IMR-90 (cell line): ENCODE measurements around the gene TDRD3. TPM values are rescaled to one million over a fixed set of nuclear protein-coding genes. Genes with fewer than 3 reads are reported as not detected.

Source experiments
- ATAC-seq: fragments of 200-7000 bp; cut with Tn5 transposase; 2 replicates; pipeline ENCODE4 v1.9.1; 2020; ENCODE audit warnings: low read depth, mild to moderate bottlenecking, moderate library complexity
- BruUV-seq: library from RNA; stranded (reverse); fragments of 400-500 nt; replicated peaks from 2 replicates; lab custom pipeline; 2021; lab: Mats Ljungman, UMichigan
- CTCF ChIA-PET: fragments of 300-600 bp; formaldehyde crosslinking; extraction: SDS; loops from one replicate; lab custom pipeline; 2021; ENCODE audit warnings: antibody characterized with exemption; lab: Yijun Ruan, JAX
- POLR2A ChIA-PET: fragments of 300-600 bp; sonication (Branson Sonifier 250); formaldehyde crosslinking; loops from one replicate; lab custom pipeline; 2022; ENCODE audit warnings: antibody characterized with exemption; ENCODE audit not compliant: unreplicated experiment; lab: Charles Lee
- DNase-seq: peaks from one replicate; pipeline ENCODE4 v3.0.0; 2013
- H2AFZ ChIP-seq: replicated peaks from 2 replicates; pipeline ENCODE3; 2013; ENCODE audit warnings: low read length, mild to moderate bottlenecking; ENCODE audit not compliant: poor library complexity
- H2AK5ac ChIP-seq: 2 replicates; pipeline ENCODE4 v1.6.1; 2013; ENCODE audit warnings: low read depth, low read length, inconsistent platforms
- H2AK9ac ChIP-seq: replicated peaks from 2 replicates; pipeline ENCODE3; 2013; ENCODE audit warnings: mild to moderate bottlenecking, low read depth, low read length, moderate library complexity; ENCODE audit not compliant: poor library complexity
- H2BK120ac ChIP-seq: 2 replicates; pipeline ENCODE4 v1.6.1; 2013; ENCODE audit warnings: low read depth, low read length, inconsistent platforms
- H2BK15ac ChIP-seq: 3 replicates; pipeline ENCODE4 v1.6.1; 2013; ENCODE audit warnings: low read depth, low read length, inconsistent platforms
- H2BK20ac ChIP-seq: 2 replicates; pipeline ENCODE4 v1.6.1; 2013; ENCODE audit warnings: low read depth, mild to moderate bottlenecking, inconsistent platforms, low read length, moderate library complexity
- H2BK5ac ChIP-seq: 2 replicates; pipeline ENCODE4 v1.6.1; 2013; ENCODE audit warnings: mild to moderate bottlenecking, low read depth, low read length, inconsistent platforms; ENCODE audit not compliant: poor library complexity, severe bottlenecking
- H3K14ac ChIP-seq: replicated peaks from 2 replicates; pipeline ENCODE4 v1.6.1; 2013; ENCODE audit warnings: low read depth, low read length, inconsistent platforms
- H3K18ac ChIP-seq: 2 replicates; pipeline ENCODE4 v1.6.1; 2013; ENCODE audit warnings: low read depth, low read length, control low read depth
- H3K23ac ChIP-seq: 2 replicates; pipeline ENCODE4 v1.6.1; 2013; ENCODE audit warnings: low read depth, low read length, inconsistent platforms
- H3K27ac ChIP-seq: 2 replicates; pipeline ENCODE4 v1.5.1; 2013; ENCODE audit warnings: mild to moderate bottlenecking, control low read depth, low read length; ENCODE audit not compliant: insufficient read depth
- H3K27me3 ChIP-seq: 2 replicates; pipeline ENCODE4 v1.6.1; 2013; ENCODE audit warnings: low read length; ENCODE audit not compliant: control insufficient read depth, insufficient read depth
- H3K36me3 ChIP-seq: 2 replicates; pipeline ENCODE4 v1.6.1; 2013; ENCODE audit warnings: low read length, mixed read lengths; ENCODE audit not compliant: control insufficient read depth, insufficient read depth
- H3K4ac ChIP-seq: 2 replicates; pipeline ENCODE4 v1.6.1; 2013; ENCODE audit warnings: low read depth, low read length, inconsistent platforms
- H3K4me1 ChIP-seq: 2 replicates; pipeline ENCODE4 v1.6.1; 2013; ENCODE audit warnings: low read length, mixed read lengths; ENCODE audit not compliant: control insufficient read depth, insufficient read depth
- H3K4me2 ChIP-seq: 2 replicates; pipeline ENCODE4 v1.6.1; 2013; ENCODE audit warnings: low read depth, mild to moderate bottlenecking, control low read depth, low read length, moderate library complexity
- H3K4me3 ChIP-seq: 2 replicates; pipeline ENCODE4 v1.5.1; 2013; ENCODE audit warnings: low read depth, mild to moderate bottlenecking, control low read depth, low read length, moderate library complexity; ENCODE audit not compliant: insufficient read depth
- H3K56ac ChIP-seq: 2 replicates; pipeline ENCODE4 v1.6.1; 2013; ENCODE audit warnings: low read length, inconsistent platforms; ENCODE audit not compliant: insufficient read depth; ENCODE audit errors: extremely low read depth
- H3K79me1 ChIP-seq, 2 experiments: 2 replicates each; pipeline ENCODE4 v1.6.1; 2013; ENCODE audit warnings: low read length in 2 of 2, inconsistent platforms in 1 of 2, low read depth in 1 of 2
- H3K9ac ChIP-seq: 2 replicates; pipeline ENCODE4 v1.6.1; 2013; ENCODE audit warnings: low read depth, low read length, control low read depth
- H3K9me1 ChIP-seq: 2 replicates; pipeline ENCODE4 v1.6.1; 2013; ENCODE audit warnings: low read length, inconsistent platforms; ENCODE audit not compliant: insufficient read depth
- H3K9me3 ChIP-seq: 2 replicates; pipeline ENCODE4 v1.6.1; 2013; ENCODE audit warnings: low read length; ENCODE audit not compliant: control insufficient read depth, insufficient read depth
- H4K20me1 ChIP-seq: 2 replicates; pipeline ENCODE4 v1.6.1; 2013; ENCODE audit warnings: low read length, inconsistent platforms; ENCODE audit not compliant: insufficient read depth
- H4K5ac ChIP-seq: 2 replicates; pipeline ENCODE4 v1.6.1; 2013; ENCODE audit warnings: mild to moderate bottlenecking, low read depth, low read length, control low read depth
- H4K8ac ChIP-seq, 2 experiments: 2 replicates each; pipeline ENCODE4 v1.6.1; 2013; ENCODE audit warnings: low read depth in 2 of 2, low read length in 2 of 2, control low read depth in 1 of 2, inconsistent platforms in 1 of 2
- H4K91ac ChIP-seq: 2 replicates; pipeline ENCODE4 v1.6.1; 2013; ENCODE audit warnings: low read depth, low read length, inconsistent platforms; ENCODE audit not compliant: insufficient read depth
- CEBPB ChIP-seq: IDR thresholded peaks from 2 replicates; pipeline ENCODE4 v1.6.1; 2012; ENCODE audit warnings: low read depth, low read length, improper control_type of control experiment
- CHD1 ChIP-seq: IDR thresholded peaks from 2 replicates; pipeline ENCODE4 v1.6.1; 2012; ENCODE audit warnings: low read depth, low read length, improper control_type of control experiment
- MXI1 ChIP-seq: IDR thresholded peaks from 2 replicates; pipeline ENCODE4 v1.6.1; 2012; ENCODE audit warnings: low read depth, mild to moderate bottlenecking, low read length, moderate library complexity, borderline replicate concordance
- NFE2L2 ChIP-seq: fragments of 150-350 bp; IDR thresholded peaks from 2 replicates; pipeline ENCODE4 v1.6.1; 2016; ENCODE audit warnings: low read depth, mild to moderate bottlenecking, low read length
- POLR2A ChIP-seq: IDR thresholded peaks from 2 replicates; pipeline ENCODE4 v1.6.1; 2012; ENCODE audit warnings: mild to moderate bottlenecking, low read depth, low read length
- RAD21 ChIP-seq: IDR thresholded peaks from 2 replicates; pipeline ENCODE4 v1.6.1; 2012; ENCODE audit warnings: low read length, improper control_type of control experiment
- RCOR1 ChIP-seq: IDR thresholded peaks from 2 replicates; pipeline ENCODE4 v1.6.1; 2012; ENCODE audit warnings: mild to moderate bottlenecking, low read length, improper control_type of control experiment; ENCODE audit not compliant: insufficient replicate concordance
- RFX5 ChIP-seq: IDR thresholded peaks from 2 replicates; pipeline ENCODE4 v1.8.0; 2012; ENCODE audit warnings: low read depth, mild to moderate bottlenecking, low read length, moderate library complexity
- WGBS, 2 experiments: methylation state at CpG; one replicate each; pipeline versions ENCODE4 v1.1.5 to v1.1.7; 2013; ENCODE audit warnings: missing lambda C conversion rate in 2 of 2; ENCODE audit not compliant: insufficient read length in 1 of 2; ENCODE audit errors: extremely low coverage in 2 of 2; 5-methylcytosine and 5-hydroxymethylcytosine counted together
- dilution Hi-C: fragments of 300-500 bp; cut with HindIII; formaldehyde crosslinking; loops from one replicate; pipeline ENCODE4 v1.14.3; 2018; ENCODE audit warnings: low sequenced_read_pairs; ENCODE audit not compliant: unreplicated experiment
- in situ Hi-C: fragments of 300-500 bp; cut with MboI; formaldehyde crosslinking; loops from 3 replicates; pipeline ENCODE4 v1.14.3; 2019; ENCODE audit warnings: low sequenced_read_pairs, inconsistent platforms, mixed read lengths
- intact Hi-C: fragments of 100-400 bp; cut with micrococcal nuclease; formaldehyde crosslinking; loops from 2 replicates; pipeline ENCODE4 v1.10.0; 2022
- polyA plus RNA-seq, 3 experiments: library from polyadenylated mRNA; depleted of rRNA; stranded (reverse); fragments of >200 nt; gene quantifications; 2 replicates each; pipeline ENCODE4 v1.2.3, GENCODE V29; 2012; ENCODE audit warnings: low replicate concordance in 1 of 3
- total RNA-seq: library from RNA; depleted of rRNA; stranded (reverse); fragments of >200 nt; gene quantifications from 2 replicates; pipeline ENCODE4 v1.2.3, GENCODE V29; 2012
- TF ChIP-seq, protein P1 (sequence below): fragments of 150-350 bp; IDR thresholded peaks from 2 replicates; pipeline ENCODE4 v1.6.1; 2017; ENCODE audit warnings: mild to moderate bottlenecking, antibody characterized with exemption, low read length, low read depth
- TF ChIP-seq, protein P2 (sequence below): fragments of 150-350 bp; IDR thresholded peaks from 2 replicates; pipeline ENCODE4 v1.6.1; 2016; ENCODE audit warnings: low read depth, mild to moderate bottlenecking, low read length, moderate library complexity, borderline replicate concordance

TDRD3 gene
- total and polyA plus RNA-seq, 2 of the 4 experiments (the other 2 are of a cell fraction) = 3.9 to 12.0 TPM

DNA sequence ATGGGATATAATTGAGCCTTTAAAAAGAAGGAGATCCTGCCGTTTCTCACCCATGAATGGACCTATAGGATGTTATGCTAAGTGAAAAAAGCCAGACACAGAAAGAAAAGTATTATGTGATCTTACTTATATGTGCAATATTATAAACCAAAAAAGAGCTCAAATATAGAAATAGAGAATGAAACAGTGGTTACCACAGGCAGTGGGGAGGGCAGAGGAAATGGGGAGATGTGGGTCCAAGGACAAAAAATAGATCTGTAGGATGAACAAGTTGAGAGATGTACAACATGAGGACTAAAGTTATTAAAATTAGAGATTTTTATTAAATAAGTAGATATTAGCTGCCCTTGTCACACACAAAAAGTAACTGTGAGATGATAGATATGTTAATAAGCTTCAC lies 29.1 kb downstream of the TDRD3 start:
- dilution Hi-C loops (no loop called here), in situ Hi-C loops (no loop called here), intact Hi-C loops (loop anchor here (5.0 kb wide), 1 partner anchor 514 kb away; no protein-coding TSS in a partner anchor)
- DNase-seq (no peak), ATAC-seq (no peak)
- Histone ChIP-seq H3K18ac (no peak overlapping the region), H2AK5ac (no peak overlapping the region), H3K9ac (no peak overlapping the region), H3K14ac (no peak overlapping the region), H2BK120ac (no peak overlapping the region), H3K4ac (no peak overlapping the region), H3K23ac (no peak overlapping the region), H3K56ac (no peak overlapping the region), H3K4me3 (no peak overlapping the region), H2AK9ac (no peak overlapping the region), H4K20me1 (no peaks in the 10 kb centered on the region; the same call in 1 of the 2 replicates), H3K79me1 (peaks cover 4 to 7% of the 10 kb centered on the region in 2 experiments; a peak in 1 of 4 replicates), H3K27ac (no peak overlapping the region), H3K9me3 (0 out of 2 replicates have a peak, but pooled peaks cover 1% of the 10 kb centered on the region), H4K91ac (no peak overlapping the region), H2BK15ac (no peak overlapping the region), H2AFZ (no peak overlapping the region), H2BK5ac (no peak overlapping the region), H3K27me3 (no peaks in the 10 kb centered on the region), H3K9me1 (no peaks in the 10 kb centered on the region), H3K4me1 (no peaks in the 10 kb centered on the region), H4K8ac (no peak overlapping the region), H4K5ac (no peak overlapping the region), H2BK20ac (no peak overlapping the region), H3K36me3 (no peaks in the 10 kb centered on the region), H3K4me2 (no peak overlapping the region)
- BruUV-seq = no TSS peak
- ChIA-PET POLR2A (no interaction called here), CTCF (interaction anchor here (0.6 kb wide), 1 partner anchor 606 kb away, joined by 3 read pairs; no protein-coding TSS in a partner anchor)
- WGBS, 2 experiments = no CpG with 5 or more reads among the region's 1 CpG
- TF ChIP-seq MXI1 (no peak), RAD21 (no peak), RCOR1 (no peak), RFX5 (no peak), CHD1 (no peak), CEBPB (no peak), POLR2A (no peak), NFE2L2 (no peak)
- TF ChIP-seq, protein P1, sequence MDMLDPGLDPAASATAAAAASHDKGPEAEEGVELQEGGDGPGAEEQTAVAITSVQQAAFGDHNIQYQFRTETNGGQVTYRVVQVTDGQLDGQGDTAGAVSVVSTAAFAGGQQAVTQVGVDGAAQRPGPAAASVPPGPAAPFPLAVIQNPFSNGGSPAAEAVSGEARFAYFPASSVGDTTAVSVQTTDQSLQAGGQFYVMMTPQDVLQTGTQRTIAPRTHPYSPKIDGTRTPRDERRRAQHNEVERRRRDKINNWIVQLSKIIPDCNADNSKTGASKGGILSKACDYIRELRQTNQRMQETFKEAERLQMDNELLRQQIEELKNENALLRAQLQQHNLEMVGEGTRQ = no peak
- TF ChIP-seq, protein P2, sequence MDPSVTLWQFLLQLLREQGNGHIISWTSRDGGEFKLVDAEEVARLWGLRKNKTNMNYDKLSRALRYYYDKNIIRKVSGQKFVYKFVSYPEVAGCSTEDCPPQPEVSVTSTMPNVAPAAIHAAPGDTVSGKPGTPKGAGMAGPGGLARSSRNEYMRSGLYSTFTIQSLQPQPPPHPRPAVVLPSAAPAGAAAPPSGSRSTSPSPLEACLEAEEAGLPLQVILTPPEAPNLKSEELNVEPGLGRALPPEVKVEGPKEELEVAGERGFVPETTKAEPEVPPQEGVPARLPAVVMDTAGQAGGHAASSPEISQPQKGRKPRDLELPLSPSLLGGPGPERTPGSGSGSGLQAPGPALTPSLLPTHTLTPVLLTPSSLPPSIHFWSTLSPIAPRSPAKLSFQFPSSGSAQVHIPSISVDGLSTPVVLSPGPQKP = no peak
